22Rv1 (cell line): ENCODE measurements around the gene PEAR1.

ENCODE experiments used
- ZFX ChIP-seq: fragments of 450-650 bp; IDR thresholded peaks from 2 replicates; pipeline ENCODE4 v1.6.1; 2017; ENCODE audit warnings: antibody characterized with exemption, borderline replicate concordance
- TF ChIP-seq, protein P1 (sequence below): fragments of 450-650 bp; IDR thresholded peaks from 2 replicates; pipeline ENCODE4 v1.5.1; 2017; ENCODE audit warnings: mild to moderate bottlenecking

DNA sequence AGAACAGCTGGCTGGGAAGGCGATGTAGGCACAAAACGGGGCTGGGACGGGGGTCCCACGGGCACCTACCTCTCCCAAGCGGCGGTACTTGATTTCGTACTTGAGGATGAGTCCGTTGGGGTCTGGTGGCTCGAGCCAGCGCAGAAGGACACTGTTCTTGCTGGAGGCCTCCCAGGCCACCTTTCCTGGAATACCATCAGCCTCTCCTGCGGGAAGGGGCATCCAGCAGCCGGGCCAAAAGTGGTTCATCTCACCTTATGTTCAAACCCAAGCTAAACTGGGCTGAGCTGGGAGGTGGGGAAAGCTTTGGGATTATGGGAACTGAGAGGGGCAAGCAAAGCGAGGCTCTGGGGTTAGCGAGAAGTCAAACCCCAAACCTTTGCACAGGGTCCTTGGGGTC is 48.9 kb upstream of the PEAR1 start:
- TF ChIP-seq, protein P1, sequence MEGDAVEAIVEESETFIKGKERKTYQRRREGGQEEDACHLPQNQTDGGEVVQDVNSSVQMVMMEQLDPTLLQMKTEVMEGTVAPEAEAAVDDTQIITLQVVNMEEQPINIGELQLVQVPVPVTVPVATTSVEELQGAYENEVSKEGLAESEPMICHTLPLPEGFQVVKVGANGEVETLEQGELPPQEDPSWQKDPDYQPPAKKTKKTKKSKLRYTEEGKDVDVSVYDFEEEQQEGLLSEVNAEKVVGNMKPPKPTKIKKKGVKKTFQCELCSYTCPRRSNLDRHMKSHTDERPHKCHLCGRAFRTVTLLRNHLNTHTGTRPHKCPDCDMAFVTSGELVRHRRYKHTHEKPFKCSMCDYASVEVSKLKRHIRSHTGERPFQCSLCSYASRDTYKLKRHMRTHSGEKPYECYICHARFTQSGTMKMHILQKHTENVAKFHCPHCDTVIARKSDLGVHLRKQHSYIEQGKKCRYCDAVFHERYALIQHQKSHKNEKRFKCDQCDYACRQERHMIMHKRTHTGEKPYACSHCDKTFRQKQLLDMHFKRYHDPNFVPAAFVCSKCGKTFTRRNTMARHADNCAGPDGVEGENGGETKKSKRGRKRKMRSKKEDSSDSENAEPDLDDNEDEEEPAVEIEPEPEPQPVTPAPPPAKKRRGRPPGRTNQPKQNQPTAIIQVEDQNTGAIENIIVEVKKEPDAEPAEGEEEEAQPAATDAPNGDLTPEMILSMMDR, result no peak
- TF ChIP-seq ZFX, result no peak
